Stimulated activated CD4-positive, alpha-beta T cell treated with anti-CD3 and anti-CD28 coated beads, Interleukin-12 subunit alpha, Interleukin-12 subunit beta, amount 100 ng/mL, for 4 hours (primary cell): Measurements from ENCODE around the gene SAT1.
"Not testable (repeated sequence)": the region's sequence is repeated elsewhere in the genome, so short reads cannot be mapped to it uniquely, and the experiment has no call there.

Experiments
- DNase-seq: peaks from one replicate; pipeline ENCODE4 v3.0.0-alpha.2; 2020

SAT1 gene

DNA sequence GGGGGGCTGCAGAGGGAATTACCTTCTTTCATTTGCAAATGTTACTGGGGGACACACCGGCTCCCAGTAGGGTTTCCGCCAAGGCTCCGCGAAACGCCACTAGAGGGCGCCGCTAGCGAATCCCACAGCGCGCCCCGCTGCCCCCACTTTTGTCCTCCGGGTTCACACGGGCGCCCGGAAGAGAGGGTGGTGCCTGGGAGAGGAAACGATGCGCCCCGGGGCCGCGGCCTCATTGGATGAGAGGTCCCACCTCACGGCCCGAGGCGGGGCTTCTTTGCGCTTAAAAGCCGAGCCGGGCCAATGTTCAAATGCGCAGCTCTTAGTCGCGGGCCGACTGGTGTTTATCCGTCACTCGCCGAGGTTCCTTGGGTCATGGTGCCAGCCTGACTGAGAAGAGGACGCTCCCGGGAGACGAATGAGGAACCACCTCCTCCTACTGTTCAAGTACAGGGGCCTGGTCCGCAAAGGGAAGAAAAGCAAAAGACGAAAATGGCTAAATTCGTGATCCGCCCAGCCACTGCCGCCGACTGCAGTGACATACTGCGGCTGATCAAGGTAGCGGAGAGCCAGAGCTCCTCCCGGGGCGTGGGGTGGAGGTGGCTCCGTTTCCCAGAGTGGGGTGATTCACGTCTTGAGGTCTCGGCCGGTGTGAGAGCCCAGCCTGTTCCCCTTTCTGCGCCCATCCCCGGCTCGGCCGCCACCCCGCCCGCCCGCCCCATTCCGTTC, at the start of gene SAT1:
Gene SAT1, plus strand, starts transcription at position 311 of the 726 bp plus-strand sequence. Its CDS starts 179 bp downstream, at position 490.
- DNase-seq = peak; percentile 87

DNA sequence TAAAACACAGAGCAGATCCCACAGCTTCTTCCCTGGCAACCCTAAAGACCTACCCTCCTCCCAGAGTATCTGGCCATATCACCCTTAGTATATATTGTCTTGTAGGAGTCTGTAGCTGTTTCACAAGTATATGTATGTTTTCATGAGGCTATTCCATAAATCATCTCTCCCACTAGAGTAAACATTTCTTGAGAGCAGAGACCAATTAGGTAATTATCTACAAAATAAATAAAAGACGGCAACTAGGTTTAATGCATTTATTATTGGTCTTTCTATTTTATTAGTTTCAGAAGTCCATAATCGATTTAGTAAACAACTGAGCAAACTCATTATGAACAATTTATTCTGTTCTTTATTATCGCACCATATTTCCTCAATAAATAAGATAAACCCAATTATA, 46.9 kb upstream of the SAT1 start:
- no peak for DNase-seq

DNA sequence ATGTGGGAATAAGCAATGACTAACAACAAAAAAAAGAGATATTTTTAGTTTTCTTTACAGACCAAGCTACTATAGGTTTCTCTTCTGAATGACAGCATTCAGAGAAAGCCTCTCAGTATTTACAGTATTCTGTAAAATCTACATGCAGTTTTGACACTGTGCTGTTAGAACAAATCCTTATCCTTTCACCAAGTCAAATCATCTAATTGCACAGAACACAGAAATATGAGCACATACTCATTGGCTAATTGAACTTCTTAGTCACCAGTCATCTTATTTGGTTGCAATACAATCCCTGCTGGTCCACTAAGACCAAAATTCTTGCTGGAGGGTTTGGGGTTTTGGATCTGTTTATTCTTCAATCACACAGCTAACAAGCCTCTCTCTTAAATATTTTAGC, 45.6 kb upstream of the SAT1 start:
- DNase-seq = no peak

DNA sequence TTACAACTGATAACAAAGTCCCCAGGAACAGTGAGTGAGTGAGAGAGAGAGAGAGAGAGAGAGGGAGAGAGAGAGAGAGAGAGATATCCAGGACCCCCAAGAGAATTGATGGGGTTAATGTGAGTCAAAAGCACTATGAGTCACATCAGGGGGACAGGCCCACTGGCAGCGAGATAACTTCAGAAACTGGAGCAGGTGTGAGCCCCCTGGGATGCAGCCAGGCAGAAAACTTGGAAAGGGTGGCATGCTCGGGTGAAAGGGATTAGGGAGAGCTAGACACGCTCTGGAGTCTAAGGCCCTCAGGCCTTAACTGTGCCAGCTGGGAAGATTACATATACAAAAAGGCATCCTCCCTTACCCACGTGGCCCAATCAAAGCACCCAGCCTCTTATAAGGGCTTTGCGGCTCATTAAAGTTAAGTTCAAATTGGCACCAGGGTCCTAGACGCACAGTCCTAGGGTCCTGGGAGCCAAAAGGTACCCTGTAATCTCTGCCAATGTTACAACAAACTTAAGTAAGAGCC, 40.7 kb upstream of the SAT1 start:
- no peak for DNase-seq

- DNase-seq = peak; percentile 53
Measured at GRCh38 chrX:23742697-23743622, 40.0 kb upstream of the SAT1 start, which contains the start of gene ACOT9. ACOT9 (minus strand) TSS chrX:23743276; CDS start chrX:23743144, 132 bp downstream.

- DNase-seq = not testable (repeated sequence)
Measured at GRCh38 chrX:23743623-23743971, 39.4 kb upstream of the SAT1 start.

- no peak for DNase-seq
Measured at GRCh38 chrX:23745786-23746185, 37.2 kb upstream of the SAT1 start.

GRCh38 chrX:23749129-23749528, 33.8 kb upstream of the SAT1 start:
- DNase-seq = no peak

DNA sequence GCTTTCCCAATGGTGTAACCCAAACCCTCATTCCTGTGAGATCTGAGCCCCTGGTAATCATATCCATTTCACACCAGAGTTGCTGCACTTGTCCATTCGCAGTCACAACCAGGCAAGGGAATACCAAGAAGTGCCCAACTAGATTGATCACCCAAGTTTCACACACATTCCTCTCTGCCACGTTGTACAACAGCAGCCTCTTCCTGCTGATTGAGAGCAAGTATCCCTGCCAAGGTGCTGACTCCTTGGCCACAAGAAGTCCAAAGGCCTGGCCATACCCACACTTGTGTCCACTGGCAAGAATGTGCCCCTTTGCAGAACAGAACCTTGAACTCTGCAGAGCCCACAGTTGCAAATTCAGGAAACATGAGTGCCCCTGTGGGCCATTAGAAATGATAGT, 33.4 kb upstream of the SAT1 start:
- no peak for DNase-seq

- DNase-seq = no peak
Measured at GRCh38 chrX:23752740-23753415, 30.1 kb upstream of the SAT1 start.

GRCh38 chrX:23754664-23755063, 28.3 kb upstream of the SAT1 start:
- DNase-seq = no peak

- peak; percentile 13 for DNase-seq
Measured at GRCh38 chrX:23756165-23756564, 26.8 kb upstream of the SAT1 start.

DNA sequence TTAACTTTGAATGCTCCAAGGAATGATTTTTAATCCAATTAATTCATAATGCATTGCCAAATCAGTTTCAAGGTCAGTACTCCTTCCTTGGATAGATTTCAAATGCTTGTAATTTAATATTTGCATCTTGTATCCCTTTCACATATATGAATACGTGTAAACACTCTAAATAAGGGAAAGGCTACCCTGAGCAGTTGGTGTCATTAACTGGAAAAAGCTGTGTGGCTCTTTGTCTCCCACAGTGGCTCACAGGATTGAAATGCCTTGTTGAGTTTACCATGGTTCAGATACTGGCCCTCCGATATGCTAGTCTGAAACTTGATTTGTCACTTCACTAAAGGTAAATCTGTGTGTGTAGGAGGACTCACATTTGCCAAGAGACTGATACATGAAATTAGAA, 23.2 kb upstream of the SAT1 start:
- DNase-seq = no peak

DNA sequence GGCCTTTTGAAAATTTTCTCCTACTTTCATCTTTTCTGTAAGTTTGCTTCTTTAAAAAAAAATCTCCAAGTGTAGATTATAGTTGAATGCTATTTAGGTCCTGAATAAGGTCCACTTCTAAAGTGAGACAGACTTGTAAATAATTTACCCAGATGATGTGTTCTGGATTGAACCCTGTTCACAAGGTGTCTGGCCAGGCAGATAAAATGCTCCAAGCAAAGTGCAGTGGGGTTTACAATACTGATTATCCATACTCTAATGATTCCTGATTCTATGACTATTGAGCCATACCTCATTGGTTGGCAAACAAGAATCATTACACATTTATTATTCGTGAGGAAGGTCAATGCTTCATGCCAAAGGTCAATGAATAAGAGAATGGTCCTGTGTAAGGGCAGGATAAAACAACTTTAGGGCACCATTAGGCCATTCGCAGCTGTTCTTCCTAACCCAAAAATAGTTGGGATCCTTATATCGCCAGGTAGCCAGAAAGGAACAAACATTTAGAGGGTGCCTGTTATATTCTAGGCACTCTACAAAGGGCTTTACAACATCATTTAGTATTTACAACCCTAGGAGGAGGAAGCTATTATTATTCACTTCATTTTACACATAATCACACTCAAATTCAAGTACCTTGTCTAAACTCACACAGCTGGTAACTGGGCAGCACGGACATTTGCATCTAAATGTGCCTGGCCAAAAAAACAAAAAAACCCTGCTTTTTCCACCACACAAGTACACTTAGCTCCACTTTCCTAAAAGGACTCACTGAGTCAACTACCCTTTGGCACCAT, 18.6 kb upstream of the SAT1 start:
- no peak for DNase-seq

GRCh38 chrX:23765449-23765848, 17.5 kb upstream of the SAT1 start:
- DNase-seq = no peak

DNA sequence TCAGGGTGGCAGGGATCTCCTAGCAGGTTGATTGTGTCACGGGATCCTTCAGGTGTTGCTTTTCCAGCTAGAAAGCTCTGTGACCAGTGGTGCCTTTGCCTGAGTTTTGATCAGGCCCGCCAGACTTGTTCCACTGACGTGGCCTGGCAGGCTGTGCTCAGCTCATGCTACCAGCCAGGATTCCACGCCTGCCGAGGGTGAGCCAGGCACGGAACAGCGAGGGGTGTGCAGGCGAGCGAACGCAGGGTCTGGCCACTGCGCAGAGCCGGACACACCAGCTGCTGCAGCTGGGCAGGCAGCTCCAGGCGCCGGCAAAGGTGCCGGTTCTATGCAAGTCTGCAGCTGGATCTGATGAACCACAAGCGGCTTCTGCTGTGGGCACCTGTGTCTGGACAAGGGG, 17.1 kb upstream of the SAT1 start:
- DNase-seq = no peak

DNA sequence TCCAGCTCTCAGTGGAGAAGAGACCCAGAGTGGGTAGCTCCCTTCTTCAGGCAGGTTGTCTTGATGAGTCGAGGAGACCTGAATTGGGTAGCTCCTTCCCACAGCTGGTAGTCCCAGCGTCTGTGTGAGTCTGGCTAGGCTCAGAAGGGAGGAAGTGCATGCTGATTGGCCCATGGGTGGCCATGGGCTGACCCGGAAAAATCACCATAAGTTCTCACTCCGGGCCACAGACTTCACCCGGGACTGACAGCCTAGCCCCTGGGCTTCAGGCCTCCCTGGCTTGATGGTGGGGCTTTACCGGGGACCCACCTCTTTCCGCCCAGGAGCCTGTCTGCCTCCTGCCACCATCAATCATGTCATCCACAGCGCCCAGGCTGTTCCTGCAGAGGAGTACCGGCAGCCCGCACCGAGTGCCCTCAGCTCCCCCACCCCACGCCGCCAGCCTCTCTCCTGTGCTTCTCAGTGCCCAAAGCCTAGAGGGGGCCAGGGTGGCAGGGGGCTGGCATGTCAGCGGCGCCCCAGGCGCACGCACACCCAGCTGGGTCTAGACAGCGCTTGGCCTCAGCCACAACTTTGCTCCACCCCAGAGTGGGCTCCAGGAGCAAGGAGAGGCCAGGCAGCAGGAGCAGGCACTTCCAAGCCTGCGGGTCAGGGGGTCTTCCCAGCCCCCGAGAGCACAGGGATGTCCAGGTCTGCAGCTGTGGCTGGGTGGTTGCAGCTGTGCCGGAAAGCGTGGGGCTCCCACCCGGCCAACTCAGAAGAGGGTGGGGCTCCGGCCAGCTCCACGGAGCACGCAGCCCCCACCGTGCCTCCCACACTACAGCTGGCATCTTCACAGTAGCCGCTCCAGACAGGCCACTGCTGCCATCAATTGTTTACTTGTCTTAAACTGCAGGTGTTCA, 16.1 kb upstream of the SAT1 start:
- DNase-seq = no peak

DNA sequence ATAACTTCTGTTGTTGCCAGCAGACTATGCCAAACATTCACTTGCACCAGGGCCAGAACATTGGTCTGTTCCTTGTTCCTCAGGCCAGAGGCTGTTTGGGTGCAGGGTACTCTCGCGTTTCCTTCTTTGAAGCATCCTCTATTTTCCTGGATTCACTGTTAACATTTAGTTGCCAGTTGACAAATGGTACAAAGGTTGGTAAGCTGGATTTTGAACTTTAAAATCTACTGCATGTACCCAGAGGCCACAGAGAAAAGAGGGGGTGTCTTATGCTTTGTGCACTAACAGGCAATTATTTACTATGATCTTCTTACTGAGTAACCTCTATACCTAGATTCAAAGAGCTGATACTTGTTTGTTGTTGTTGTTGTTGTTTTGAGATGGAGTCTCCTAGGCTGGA, 12.8 kb upstream of the SAT1 start:
- DNase-seq = no peak

DNA sequence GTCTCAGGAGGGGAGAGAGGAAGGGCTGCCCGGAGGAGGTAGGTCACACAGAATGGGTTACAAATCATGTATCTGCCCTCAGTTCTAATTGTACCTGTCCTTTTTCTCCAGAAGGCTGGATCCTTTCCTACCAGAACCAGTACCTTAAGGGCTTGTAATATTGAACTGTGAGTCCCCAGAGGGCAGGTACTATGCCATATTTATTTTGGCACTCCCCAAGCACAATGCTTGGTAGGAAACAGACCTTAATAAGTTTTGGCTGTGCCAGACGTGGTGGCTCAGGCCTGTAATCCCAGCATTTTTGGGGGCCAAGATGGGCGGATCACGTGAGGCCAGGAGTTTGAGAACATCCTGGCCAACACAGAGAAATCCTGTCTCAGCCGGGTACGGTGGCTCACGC, 11.9 kb upstream of the SAT1 start:
- DNase-seq = not testable (repeated sequence)

DNA sequence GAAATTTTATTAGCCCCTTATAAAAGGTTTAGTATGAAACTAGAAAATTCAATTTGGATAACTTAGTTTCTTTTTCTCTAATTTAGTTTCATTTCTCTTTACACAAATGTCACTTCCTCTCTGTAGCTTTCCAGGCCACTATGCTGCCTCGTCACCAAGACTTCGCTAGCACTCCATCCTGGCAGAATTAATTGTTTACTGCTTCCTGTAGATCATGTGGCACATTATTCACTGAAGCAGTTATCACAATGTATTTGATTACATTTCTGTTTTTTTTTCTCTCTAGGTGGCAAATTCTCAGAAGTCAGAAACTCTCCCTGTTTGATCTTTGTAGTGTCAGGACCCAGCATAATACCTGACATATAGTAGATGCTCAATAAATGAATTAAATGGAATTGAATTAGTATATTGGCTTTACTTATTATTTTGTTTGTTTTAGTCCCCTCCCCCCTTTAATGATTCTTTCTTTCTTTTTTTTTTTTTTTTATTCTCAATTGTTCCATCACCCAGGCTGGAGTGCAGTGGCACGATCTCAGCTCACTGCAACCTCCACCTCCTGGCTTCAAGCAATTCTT, 9.3 kb upstream of the SAT1 start:
- no peak for DNase-seq

DNA sequence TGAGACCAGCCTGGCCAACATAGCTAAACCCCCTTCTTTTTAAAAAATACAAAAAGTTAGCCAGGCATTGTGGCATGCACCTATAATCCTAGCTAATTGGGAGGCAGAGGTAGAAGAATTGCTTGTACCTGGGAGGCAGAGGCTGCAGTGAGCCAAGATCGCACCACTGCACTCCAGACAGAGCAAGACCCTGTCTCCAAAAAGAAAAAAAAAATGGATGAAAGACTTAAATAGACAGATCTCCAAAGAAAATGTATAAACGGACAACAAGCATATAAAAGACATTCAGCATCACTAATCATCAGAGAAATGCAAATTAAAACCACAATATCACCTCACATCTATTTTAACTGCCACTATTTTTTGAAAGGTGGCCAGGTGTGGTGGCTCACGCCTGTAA, 6.6 kb upstream of the SAT1 start:
- DNase-seq = no peak
